CD14-positive monocyte (primary cell): ENCODE measurements around the gene HDAC4. TPM values are rescaled to one million over a fixed set of nuclear protein-coding genes. Genes with fewer than 3 reads are reported as not detected.

Experiments
- DNase-seq, 3 donors: peaks; one replicate each; pipeline ENCODE4 v3.0.0-alpha.2; 2011 to 2022
- H2AFZ ChIP-seq: 2 replicates; pipeline ENCODE4 v1.6.0; 2012; ENCODE audit warnings: mild to moderate bottlenecking, low read depth, low read length, inconsistent platforms; ENCODE audit not compliant: insufficient read depth, poor library complexity, severe bottlenecking
- H3K27ac ChIP-seq, 2 donors: 1 replicate in 1 of 2; 2 replicates in 1 of 2; pipeline ENCODE4 v1.5.1; 2012 to 2013; ENCODE audit warnings: low read length in 2 of 2, control low read depth in 1 of 2, inconsistent platforms in 1 of 2, low read depth in 1 of 2, mild to moderate bottlenecking in 1 of 2
- H3K27me3 ChIP-seq, 2 donors: one replicate each; pipeline versions ENCODE4 v1.6.0 to v1.6.1; 2011 to 2013; ENCODE audit warnings: low read length in 2 of 2; ENCODE audit not compliant: control insufficient read depth in 2 of 2, insufficient read depth in 2 of 2
- H3K36me3 ChIP-seq, 2 donors: replicated peaks in 1 of 2; 1 replicate in 1 of 2; 2 replicates in 1 of 2; pipeline versions ENCODE4 v1.5.1 to v1.6.1; 2012 to 2013; ENCODE audit warnings: low read length in 2 of 2, control low read depth in 1 of 2, inconsistent platforms in 1 of 2, mild to moderate bottlenecking in 1 of 2; ENCODE audit not compliant: insufficient read depth in 2 of 2, control insufficient read depth in 1 of 2
- H3K4me1 ChIP-seq, 2 donors: 1 replicate in 1 of 2; 2 replicates in 1 of 2; pipeline versions ENCODE4 v1.5.1 to v1.6.1; 2012 to 2013; ENCODE audit warnings: low read length in 2 of 2, control low read depth in 1 of 2, inconsistent platforms in 1 of 2, mild to moderate bottlenecking in 1 of 2, moderate library complexity in 1 of 2; ENCODE audit not compliant: insufficient read depth in 2 of 2, control insufficient read depth in 1 of 2
- H3K4me2 ChIP-seq: replicated peaks from 2 replicates; pipeline ENCODE3; 2012; ENCODE audit warnings: low read length, moderate library complexity, mild to moderate bottlenecking; ENCODE audit not compliant: poor library complexity, severe bottlenecking; ENCODE audit errors: extremely low read depth
- H3K4me3 ChIP-seq, 3 experiments: fragments of 200-600 bp in 1 of 3; sonication (generic) in 1 of 3; replicated peaks in 1 of 3; 1 replicate in 2 of 3; 2 replicates in 1 of 3; pipeline ENCODE4 v1.5.1; 2011 to 2013; ENCODE audit warnings: low read length in 3 of 3, mild to moderate bottlenecking in 3 of 3, control low read depth in 2 of 3, low read depth in 2 of 3, inconsistent platforms in 1 of 3, moderate library complexity in 1 of 3
- H3K79me2 ChIP-seq: 2 replicates; pipeline ENCODE4 v1.6.0; 2012; ENCODE audit warnings: mild to moderate bottlenecking, control low read depth, inconsistent platforms, low read length, moderate library complexity; ENCODE audit not compliant: insufficient read depth
- H3K9ac ChIP-seq: 2 replicates; pipeline ENCODE4 v1.6.0; 2017; ENCODE audit warnings: low read length, mild to moderate bottlenecking; ENCODE audit not compliant: insufficient read depth, poor library complexity, severe bottlenecking
- H3K9me3 ChIP-seq, 2 donors: replicated peaks in 1 of 2; 1 replicate in 1 of 2; 2 replicates in 1 of 2; pipeline versions ENCODE4 v1.5.1 to v1.6.1; 2012 to 2013; ENCODE audit warnings: low read length in 2 of 2, control low read depth in 1 of 2; ENCODE audit not compliant: control insufficient read depth in 1 of 2, insufficient read depth in 1 of 2
- H4K20me1 ChIP-seq: 2 replicates; pipeline ENCODE4 v1.6.0; 2012; ENCODE audit warnings: mild to moderate bottlenecking, low read length, control low read depth, moderate library complexity; ENCODE audit not compliant: insufficient read depth
- H3K27ac Mint-ChIP-seq, 7 donors: one replicate each; pipeline ENCODE4 v1.8.0; 2020; ENCODE audit warnings: mild to moderate bottlenecking in 7 of 7, mixed read lengths in 7 of 7, moderate library complexity in 6 of 7, inconsistent platforms in 2 of 7
- H3K27me3 Mint-ChIP-seq, 3 donors: one replicate each; pipeline ENCODE4 v1.8.0; 2021 to 2022; ENCODE audit warnings: low read depth in 3 of 3, mild to moderate bottlenecking in 3 of 3, mixed read lengths in 3 of 3, moderate library complexity in 3 of 3, inconsistent platforms in 1 of 3
- H3K36me3 Mint-ChIP-seq, 2 donors: one replicate each; pipeline ENCODE4 v1.8.0; 2020; ENCODE audit warnings: mixed read lengths in 2 of 2, inconsistent platforms in 1 of 2, mild to moderate bottlenecking in 1 of 2
- H3K4me1 Mint-ChIP-seq: one replicate; pipeline ENCODE4 v1.8.0; 2020; ENCODE audit warnings: mild to moderate bottlenecking, mixed read lengths
- H3K4me3 Mint-ChIP-seq, 2 donors: one replicate each; pipeline ENCODE4 v1.8.0; 2020; ENCODE audit warnings: mild to moderate bottlenecking in 2 of 2, mixed read lengths in 2 of 2, moderate library complexity in 1 of 2
- H3K9me3 Mint-ChIP-seq, 7 donors: one replicate each; pipeline ENCODE4 v1.8.0; 2020 to 2022; ENCODE audit warnings: mixed read lengths in 7 of 7, mild to moderate bottlenecking in 6 of 7, moderate library complexity in 6 of 7, inconsistent platforms in 2 of 7
- WGBS: methylation state at CpG from one replicate; pipeline ENCODE4 v1.1.5; 2013; ENCODE audit warnings: missing lambda C conversion rate; ENCODE audit not compliant: insufficient coverage; 5-methylcytosine and 5-hydroxymethylcytosine counted together
- intact Hi-C, 2 donors: fragments of 100-400 bp; cut with micrococcal nuclease; formaldehyde crosslinking; loops; one replicate each; pipeline versions ENCODE4 v1.15.0 to v1.15.1; 2023
- polyA plus RNA-seq, 3 donors: library from polyadenylated mRNA; depleted of rRNA in 1 of 3; unstranded in 2 of 3; stranded (reverse) in 1 of 3; fragments of 300-500 nt in 2 of 3; fragments of >200 nt in 1 of 3; fragmentation: Illumina TruSeq in 2 of 3; gene quantifications; 1 replicate in 2 of 3; 2 replicates in 1 of 3; pipeline ENCODE4 v1.2.3, GENCODE V29; 2012 to 2021
- TF ChIP-seq, protein P1 (sequence below): fragments of 200-600 bp; IDR thresholded peaks from one replicate; pipeline ENCODE4 v1.8.0; 2022; ENCODE audit warnings: antibody characterized with exemption, mild to moderate bottlenecking

HDAC4 gene
- polyA plus RNA-seq, 3 donors: 3.3 to 23.0 (median 4.5) TPM

DNA sequence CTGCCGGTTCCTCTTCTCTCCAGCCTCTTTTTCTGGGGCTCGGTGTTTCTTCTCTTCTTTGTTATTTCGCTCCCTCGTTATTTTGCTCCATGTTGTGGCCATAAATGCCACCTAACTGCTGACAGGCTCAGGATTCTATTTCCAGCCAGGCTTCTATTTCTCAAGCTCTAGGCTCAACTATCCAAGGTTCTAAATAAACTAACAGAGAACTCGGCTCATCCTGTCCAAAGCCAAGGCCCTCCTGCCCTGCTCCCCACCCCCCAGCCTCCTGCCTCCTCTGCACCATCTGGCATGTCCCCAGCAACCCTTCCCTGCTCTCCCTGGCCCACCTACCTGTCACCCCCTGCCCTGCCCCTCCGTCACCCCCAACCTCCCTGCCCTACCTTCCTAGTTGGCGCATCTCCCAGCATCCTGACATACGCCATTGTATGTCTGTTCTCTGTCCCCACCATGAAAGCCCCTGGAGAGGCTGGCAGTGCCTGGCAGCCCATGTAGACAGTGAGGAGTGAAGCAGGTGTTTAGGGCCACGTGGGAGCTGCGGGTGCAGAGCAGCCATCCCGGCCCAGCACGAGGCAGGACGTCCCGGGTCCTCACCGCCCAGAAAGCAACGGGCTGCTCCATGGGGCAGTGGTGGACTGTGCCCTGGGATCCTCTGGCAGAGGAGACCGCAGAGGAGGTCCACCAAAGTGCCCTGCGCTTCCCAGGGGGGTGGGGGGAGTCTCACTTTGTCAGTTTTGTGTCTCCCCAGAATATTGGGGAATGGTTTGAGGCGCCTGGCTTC lies 366.1 kb downstream of the HDAC4 start:
- no peaks in the 10 kb centered on the region for H4K20me1 ChIP-seq
- peak overlapping the region in 1 of 7 donors; percentile 32 for H3K27ac Mint-ChIP-seq
- no peak for DNase-seq
- 80% methylated on average over 15 of the region's 19 CpGs for WGBS
- H3K36me3 Mint-ChIP-seq: no peaks in the 10 kb centered on the region
- H3K36me3 ChIP-seq: no peaks in the 10 kb centered on the region
- H3K4me3 ChIP-seq: no peak overlapping the region
- H3K27me3 ChIP-seq: peaks cover 0 to 15% of the 10 kb centered on the region in 2 donors
- no peak overlapping the region for H3K27ac ChIP-seq
- no peak overlapping the region for H3K4me3 Mint-ChIP-seq
- H3K4me2 ChIP-seq: no peak overlapping the region
- no peak overlapping the region for H2AFZ ChIP-seq
- intact Hi-C loops: loop anchor here (2.0 to 5.0 kb wide), 3 partner anchors 958 to 1112 kb away; no protein-coding TSS in a partner anchor
- peaks cover 0 to 2% (median 0%) of the 10 kb centered on the region in 7 donors for H3K9me3 Mint-ChIP-seq
- peaks cover 5 to 30% (median 19%) of the 10 kb centered on the region in 3 donors for H3K27me3 Mint-ChIP-seq
- H3K4me1 Mint-ChIP-seq: no peaks in the 10 kb centered on the region
- H3K79me2 ChIP-seq: no peaks in the 10 kb centered on the region
- H3K9me3 ChIP-seq: no peaks in the 10 kb centered on the region
- H3K4me1 ChIP-seq: no peaks in the 10 kb centered on the region
- TF ChIP-seq, protein P1, sequence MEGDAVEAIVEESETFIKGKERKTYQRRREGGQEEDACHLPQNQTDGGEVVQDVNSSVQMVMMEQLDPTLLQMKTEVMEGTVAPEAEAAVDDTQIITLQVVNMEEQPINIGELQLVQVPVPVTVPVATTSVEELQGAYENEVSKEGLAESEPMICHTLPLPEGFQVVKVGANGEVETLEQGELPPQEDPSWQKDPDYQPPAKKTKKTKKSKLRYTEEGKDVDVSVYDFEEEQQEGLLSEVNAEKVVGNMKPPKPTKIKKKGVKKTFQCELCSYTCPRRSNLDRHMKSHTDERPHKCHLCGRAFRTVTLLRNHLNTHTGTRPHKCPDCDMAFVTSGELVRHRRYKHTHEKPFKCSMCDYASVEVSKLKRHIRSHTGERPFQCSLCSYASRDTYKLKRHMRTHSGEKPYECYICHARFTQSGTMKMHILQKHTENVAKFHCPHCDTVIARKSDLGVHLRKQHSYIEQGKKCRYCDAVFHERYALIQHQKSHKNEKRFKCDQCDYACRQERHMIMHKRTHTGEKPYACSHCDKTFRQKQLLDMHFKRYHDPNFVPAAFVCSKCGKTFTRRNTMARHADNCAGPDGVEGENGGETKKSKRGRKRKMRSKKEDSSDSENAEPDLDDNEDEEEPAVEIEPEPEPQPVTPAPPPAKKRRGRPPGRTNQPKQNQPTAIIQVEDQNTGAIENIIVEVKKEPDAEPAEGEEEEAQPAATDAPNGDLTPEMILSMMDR: no peak
- H3K9ac ChIP-seq: no peak overlapping the region

GRCh38 chr2:239033801-239034560 lies 366.8 kb downstream of the HDAC4 start:
- H3K4me3 ChIP-seq: no peak overlapping the region
- Mint-ChIP-seq H3K4me3 (peak overlapping the region in 1 of 2 donors; percentile 8), H3K27ac (peak overlapping the region in 1 of 7 donors; percentile 32), H3K9me3 (peaks cover 0 to 2% (median 0%) of the 10 kb centered on the region in 7 donors), H3K36me3 (no peaks in the 10 kb centered on the region), H3K4me1 (no peaks in the 10 kb centered on the region), H3K27me3 (peaks cover 5 to 33% (median 19%) of the 10 kb centered on the region in 3 donors)
- no peak overlapping the region for H3K4me2 ChIP-seq
- H3K27ac ChIP-seq: no peak overlapping the region
- H2AFZ ChIP-seq: no peak overlapping the region
- 74% methylated on average over 12 of the region's 13 CpGs for WGBS
- no peaks in the 10 kb centered on the region for H3K79me2 ChIP-seq
- no peaks in the 10 kb centered on the region for H4K20me1 ChIP-seq
- TF ChIP-seq, protein P1: no peak
- no peak overlapping the region for H3K9ac ChIP-seq
- intact Hi-C loops: loop anchor here (2.0 kb wide), 2 partner anchors 1109 to 1113 kb away; no protein-coding TSS in a partner anchor
- DNase-seq: no peak
- no peaks in the 10 kb centered on the region for H3K9me3 ChIP-seq
- H3K27me3 ChIP-seq: peaks cover 0 to 15% of the 10 kb centered on the region in 2 donors
- H3K4me1 ChIP-seq: no peaks in the 10 kb centered on the region
- H3K36me3 ChIP-seq: no peaks in the 10 kb centered on the region
